Adipocyte (in vitro differentiated cells): ENCODE data around the gene PRSS21.

Experiments used
- DNase-seq: peaks from one replicate; pipeline ENCODE4 v3.0.0-alpha.2; 2015; ENCODE audit warnings: low read depth
- H3K27me3 ChIP-seq: replicated peaks from 2 replicates; pipeline ENCODE4 v1.7.0; 2013; ENCODE audit warnings: mild to moderate bottlenecking, low read length, moderate library complexity; ENCODE audit not compliant: control insufficient read depth, insufficient read depth
- H3K36me3 ChIP-seq: 2 replicates; pipeline ENCODE4 v1.7.0; 2013; ENCODE audit warnings: low read length, mild to moderate bottlenecking, moderate library complexity; ENCODE audit not compliant: control insufficient read depth, insufficient read depth, severe bottlenecking
- H3K4me1 ChIP-seq: 2 replicates; pipeline ENCODE4 v1.7.0; 2013; ENCODE audit warnings: mild to moderate bottlenecking, low read length, moderate library complexity; ENCODE audit not compliant: control insufficient read depth, insufficient read depth
- H3K4me3 ChIP-seq: 2 replicates; pipeline ENCODE4 v1.7.0; 2013; ENCODE audit warnings: mild to moderate bottlenecking, low read length, moderate library complexity
- H3K9ac ChIP-seq: 2 replicates; pipeline ENCODE4 v1.7.0; 2013; ENCODE audit warnings: mild to moderate bottlenecking, low read length, moderate library complexity
- H3K9me3 ChIP-seq: 2 replicates; pipeline ENCODE4 v1.7.0; 2013; ENCODE audit warnings: mild to moderate bottlenecking, low read length, moderate library complexity; ENCODE audit not compliant: control insufficient read depth

PRSS21 gene

DNA sequence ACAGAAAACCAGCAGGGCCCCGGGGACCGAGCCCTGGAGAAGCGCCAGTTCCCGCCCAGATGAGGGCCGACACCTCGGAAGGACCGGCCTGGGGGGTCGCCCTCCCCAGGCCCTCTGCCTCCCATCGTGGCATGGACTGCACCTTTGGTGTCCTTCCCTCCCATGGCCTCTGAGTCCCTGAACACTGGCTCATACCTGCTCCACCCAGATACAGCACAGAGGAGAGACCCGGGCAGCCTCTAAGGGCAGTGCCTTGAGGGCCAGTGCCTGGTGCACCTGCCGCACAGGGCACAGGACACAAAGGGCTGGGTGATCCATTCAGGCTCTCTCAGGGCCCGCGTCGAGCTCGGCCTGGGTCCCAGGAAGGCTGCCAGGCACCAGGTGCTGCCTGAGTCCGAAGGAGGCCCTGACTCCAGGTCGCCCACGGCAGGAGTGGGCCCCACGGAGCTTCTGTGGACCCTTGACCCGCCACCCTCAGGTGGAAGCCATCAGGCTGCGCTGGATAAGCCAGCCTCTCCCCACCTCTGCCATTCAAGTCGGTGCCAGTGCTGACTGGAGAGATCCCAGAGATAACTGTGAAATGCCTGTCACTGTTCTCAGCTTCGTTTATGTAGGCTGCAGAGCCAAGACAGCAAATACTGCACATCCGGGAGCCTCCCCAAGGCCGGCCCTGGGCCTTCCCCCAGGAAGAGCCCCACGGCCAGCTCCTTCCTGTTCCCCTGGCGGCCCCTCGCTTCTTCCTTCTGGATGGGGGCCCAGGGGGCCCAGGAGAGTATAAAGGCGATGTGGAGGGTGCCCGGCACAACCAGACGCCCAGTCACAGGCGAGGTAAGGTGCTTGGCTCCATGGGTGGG, 12.7 kb downstream of the PRSS21 start, which contains the start of gene ZG16B:
Gene ZG16B, plus strand, starts transcription at position 803 of the 854 bp plus-strand sequence. CDS start 139 bp downstream, outside the sequence.
- Histone ChIP-seq H3K9ac (no peak within 1 kb of the TSS), H3K27me3 (peaks cover 63% of the 10 kb centered on the region), H3K4me3 (no peak within 1 kb of the TSS), H3K36me3 (no peaks in the 10 kb centered on the region), H3K9me3 (no peaks in the 10 kb centered on the region), H3K4me1 (no peaks in the 10 kb centered on the region)
- DNase-seq = no peak

DNA sequence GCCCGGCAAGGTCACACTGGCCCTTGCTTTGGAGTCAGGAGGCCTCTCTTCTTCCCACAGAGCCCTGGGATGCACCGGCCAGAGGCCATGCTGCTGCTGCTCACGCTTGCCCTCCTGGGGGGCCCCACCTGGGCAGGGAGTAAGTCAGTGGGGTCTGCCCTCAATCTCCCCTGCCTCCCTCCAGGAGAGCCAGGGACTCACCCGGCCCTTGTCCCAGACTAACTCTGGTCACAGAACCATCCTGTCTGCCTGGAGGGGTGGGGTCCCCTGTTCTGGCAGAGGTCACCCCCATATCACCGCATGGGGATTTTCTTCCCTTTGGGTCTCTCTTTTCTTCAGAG, 13.3 kb downstream of the PRSS21 start:
- no peak overlapping the region for H3K9ac ChIP-seq
- peaks cover 62% of the 10 kb centered on the region for H3K27me3 ChIP-seq
- H3K9me3 ChIP-seq = no peaks in the 10 kb centered on the region
- DNase-seq = no peak
- H3K4me3 ChIP-seq = no peak overlapping the region
- H3K4me1 ChIP-seq = peaks cover under 1% of the 10 kb centered on the region
- no peaks in the 10 kb centered on the region for H3K36me3 ChIP-seq

DNA sequence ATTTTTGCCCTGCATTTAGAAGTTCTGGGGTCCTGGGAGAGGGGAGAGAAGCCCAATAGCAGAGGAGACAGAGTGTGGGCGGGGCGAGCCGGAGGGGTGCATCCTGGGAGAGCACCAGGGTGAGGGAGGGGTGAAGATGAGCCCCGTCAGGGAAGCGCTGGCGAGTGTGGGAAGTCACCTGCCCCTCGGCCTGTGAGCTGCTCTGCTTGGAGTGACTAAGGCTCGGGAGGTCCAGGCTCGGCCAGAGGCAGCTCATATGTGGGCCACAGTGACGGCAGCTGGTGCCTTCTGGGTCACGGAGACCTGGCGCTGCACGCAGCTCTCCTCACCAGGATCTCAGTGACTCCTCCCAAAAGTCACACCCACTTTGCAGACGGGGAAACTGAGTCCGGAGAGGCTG, 14.2 kb downstream of the PRSS21 start:
- no peak overlapping the region for H3K4me3 ChIP-seq
- peaks cover 4% of the 10 kb centered on the region for H3K4me1 ChIP-seq
- no peaks in the 10 kb centered on the region for H3K36me3 ChIP-seq
- H3K9me3 ChIP-seq = no peaks in the 10 kb centered on the region
- H3K9ac ChIP-seq = no peak overlapping the region
- no peak for DNase-seq
- peaks cover 53% of the 10 kb centered on the region for H3K27me3 ChIP-seq

DNA sequence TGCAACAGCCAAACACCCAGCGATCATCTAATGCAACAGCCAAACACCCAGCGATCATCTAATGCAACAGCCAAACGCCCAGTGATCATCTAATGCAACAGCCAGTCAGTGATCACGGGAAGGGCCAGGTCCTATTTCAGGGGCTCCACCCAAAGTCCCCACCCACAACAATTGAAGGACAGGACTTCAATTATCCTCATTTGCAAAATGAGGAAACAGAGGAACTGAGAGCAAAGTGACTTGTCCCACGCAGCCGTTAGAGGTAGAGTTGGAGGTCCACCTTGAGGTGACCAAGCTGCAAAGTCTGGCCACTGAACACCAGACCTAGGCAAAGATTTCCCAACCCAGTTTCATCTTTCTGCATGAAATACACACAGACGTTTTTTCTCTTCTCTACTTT, 16.7 kb downstream of the PRSS21 start:
- H3K9me3 ChIP-seq = no peaks in the 10 kb centered on the region

DNA sequence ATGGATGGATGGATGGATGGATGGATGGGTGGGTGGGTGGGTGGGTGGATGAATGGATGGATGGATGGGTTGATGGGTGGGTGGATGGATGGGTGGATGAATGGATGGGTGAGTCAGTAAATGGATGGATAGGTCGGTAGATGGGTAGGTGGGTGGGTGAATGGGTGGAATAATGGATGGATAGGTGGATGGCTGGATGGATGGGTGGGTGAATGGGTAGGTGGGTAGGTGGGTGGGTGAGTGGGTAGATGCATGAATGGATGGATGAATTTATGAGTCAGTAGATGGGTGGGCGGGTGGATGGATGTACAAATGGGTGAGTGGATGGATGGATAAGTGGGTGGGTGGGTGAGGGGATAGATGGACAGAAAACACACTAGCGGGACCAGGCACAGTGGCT, 17.9 kb downstream of the PRSS21 start:
- Histone ChIP-seq H3K9me3 (no peaks in the 10 kb centered on the region), H3K4me1 (peaks cover 9% of the 10 kb centered on the region), H3K27me3 (peaks cover 25% of the 10 kb centered on the region), H3K36me3 (no peaks in the 10 kb centered on the region), H3K4me3 (no peak overlapping the region), H3K9ac (no peak overlapping the region)
- DNase-seq = no peak

More for the DNA sequence above, 16.7 kb downstream of the PRSS21 start:
- H3K36me3 ChIP-seq = no peaks in the 10 kb centered on the region
- peaks cover 31% of the 10 kb centered on the region for H3K27me3 ChIP-seq
- H3K4me3 ChIP-seq = no peak overlapping the region
- H3K4me1 ChIP-seq = peaks cover 4% of the 10 kb centered on the region
- no peak overlapping the region for H3K9ac ChIP-seq
- DNase-seq = no peak

DNA sequence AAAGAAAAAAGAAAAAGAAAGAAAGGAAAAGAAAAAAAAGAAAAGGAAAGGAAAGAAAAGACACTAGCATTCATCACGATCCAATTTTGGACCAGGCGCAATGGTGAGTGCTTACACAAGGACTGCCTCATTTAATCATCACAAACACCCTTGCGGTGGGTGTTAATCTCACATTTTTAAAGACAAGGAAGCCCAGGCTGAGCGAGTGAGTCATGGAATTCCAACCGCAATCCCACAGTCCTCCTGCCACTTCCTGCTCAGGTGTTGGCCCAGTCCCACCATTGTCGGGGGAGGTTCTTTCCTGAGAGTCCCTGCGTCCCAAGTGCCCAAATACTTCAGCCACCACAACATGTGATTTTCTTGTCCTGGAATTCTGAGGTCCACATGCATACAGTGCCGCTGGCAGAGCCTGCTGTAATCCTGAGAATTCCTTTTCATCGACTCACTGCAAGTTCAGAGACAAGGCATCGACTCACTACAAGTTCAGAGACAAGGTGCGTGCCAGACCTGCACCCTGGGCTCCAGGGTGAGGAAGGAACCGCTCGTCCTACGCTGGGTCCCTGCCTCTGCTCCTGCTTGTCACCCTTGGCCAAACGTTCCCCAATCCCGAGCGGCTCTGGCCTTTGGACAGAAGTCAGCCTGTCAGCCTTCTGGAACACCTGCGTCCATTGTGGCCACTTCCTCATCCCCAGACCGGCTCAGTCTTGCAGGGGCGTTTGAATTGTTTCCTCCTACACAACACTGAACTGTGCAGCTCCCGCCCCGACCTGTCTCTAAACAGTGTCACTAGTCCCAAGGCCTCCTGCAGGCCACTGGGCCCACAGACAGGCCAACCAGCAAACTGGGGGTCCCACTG, 18.8 kb downstream of the PRSS21 start:
- H3K27me3 ChIP-seq = peaks cover 22% of the 10 kb centered on the region
- no peaks in the 10 kb centered on the region for H3K36me3 ChIP-seq
- DNase-seq = peak; percentile 79
- H3K4me3 ChIP-seq = no peak overlapping the region
- H3K9me3 ChIP-seq = no peaks in the 10 kb centered on the region
- H3K4me1 ChIP-seq = peaks cover 9% of the 10 kb centered on the region
- no peak overlapping the region for H3K9ac ChIP-seq

DNA sequence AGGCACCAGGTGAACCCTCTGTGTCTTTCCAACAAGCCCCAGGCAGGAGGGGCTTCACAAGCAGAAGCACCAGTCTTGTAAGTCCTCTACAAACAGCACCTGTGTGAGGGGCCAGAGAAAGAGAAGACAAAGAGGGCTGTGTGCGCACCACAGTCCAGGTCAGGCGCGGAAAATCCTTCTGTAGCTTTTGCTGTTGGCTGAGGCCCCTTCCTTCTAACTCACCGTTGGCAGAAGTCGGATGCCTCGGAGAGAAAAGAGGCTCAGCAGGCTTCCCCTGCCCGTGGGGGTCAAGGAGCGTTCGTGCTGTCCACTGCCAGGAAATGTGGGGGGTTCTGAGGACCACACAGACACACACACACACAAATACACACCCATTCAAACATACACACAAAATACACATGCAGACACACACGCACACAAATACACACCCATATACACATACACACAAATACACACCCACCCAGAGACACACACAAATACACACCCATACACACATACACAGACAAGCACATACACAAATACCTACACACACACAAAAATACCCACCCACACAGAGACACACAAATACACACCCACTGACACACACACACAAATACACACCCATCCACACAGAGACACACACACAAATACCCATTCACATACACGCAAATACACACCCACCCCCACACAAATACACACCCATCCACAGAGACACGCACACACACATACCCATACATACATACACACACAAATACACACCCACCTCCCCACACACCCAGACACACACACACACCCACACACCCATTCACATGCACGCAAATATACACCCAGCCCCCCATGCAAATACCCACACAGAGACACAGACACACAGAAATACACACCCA, 19.8 kb downstream of the PRSS21 start:
- Histone ChIP-seq H3K9ac (no peak overlapping the region), H3K27me3 (peaks cover 12% of the 10 kb centered on the region), H3K9me3 (no peaks in the 10 kb centered on the region), H3K36me3 (no peaks in the 10 kb centered on the region), H3K4me3 (no peak overlapping the region), H3K4me1 (peaks cover 9% of the 10 kb centered on the region)
- DNase-seq = no peak

DNA sequence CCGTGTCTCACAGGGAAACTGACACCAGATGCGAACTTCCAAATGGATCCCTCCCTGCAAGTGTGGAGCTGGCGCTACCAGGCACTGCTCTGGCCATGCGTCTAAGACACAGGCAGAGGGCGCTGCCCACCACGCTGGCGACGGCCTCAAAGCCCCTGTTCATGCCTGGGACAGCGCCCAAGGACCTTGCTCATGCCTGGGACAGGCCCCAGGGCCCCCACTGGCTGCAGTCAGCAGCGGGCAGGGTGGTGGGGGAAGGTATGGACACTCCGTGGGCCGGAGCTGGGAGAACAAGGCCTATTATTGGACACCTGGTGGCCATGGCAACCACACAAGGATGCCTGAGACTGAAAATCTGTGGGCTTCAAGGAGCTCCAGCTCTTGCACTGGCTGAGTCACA, 21.9 kb downstream of the PRSS21 start:
- Histone ChIP-seq H3K4me3 (no peak overlapping the region), H3K27me3 (no peaks in the 10 kb centered on the region), H3K36me3 (no peaks in the 10 kb centered on the region), H3K9me3 (no peaks in the 10 kb centered on the region), H3K9ac (peak overlapping the region; percentile 19), H3K4me1 (peaks cover 9% of the 10 kb centered on the region)
- peak; percentile 83 for DNase-seq

DNA sequence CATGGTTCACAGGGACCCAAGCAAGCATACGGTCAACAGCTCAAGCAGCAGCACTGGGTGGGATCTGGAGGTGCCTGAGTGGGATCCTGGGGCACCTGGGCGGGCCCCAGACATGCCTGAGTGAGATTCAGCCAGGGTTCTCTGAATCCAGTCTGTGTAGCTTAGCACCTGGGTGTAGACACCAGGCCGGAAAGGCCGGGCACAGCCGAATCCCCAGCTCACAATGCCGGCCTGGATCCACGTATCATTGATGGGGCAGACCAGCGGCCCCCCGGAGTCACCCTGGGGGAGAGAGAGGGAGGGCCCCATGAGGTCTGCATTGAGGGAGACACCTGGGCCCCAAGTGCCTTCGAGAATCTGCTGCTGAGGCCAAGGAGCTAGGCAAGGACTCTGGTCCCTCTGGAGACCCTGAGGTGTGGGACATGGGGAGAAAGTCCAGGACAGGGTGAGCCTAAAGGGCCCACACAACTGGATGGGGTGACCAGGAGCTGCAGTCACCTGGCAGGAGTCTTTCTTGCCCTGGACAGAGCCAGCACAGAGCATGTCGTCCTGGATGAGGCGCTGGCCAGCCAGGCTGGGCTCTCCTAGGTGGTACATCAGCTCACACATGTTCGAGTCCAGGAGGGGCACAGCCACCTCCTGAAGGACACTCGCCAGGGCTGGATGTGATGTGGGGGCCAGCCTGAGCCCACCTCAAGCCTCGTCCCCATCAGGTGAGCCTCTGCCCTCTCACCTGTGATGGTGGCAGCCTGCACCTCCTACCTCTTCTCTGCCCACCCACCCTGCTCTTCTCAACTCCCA, 22.8 kb downstream of the PRSS21 start:
- Histone ChIP-seq H3K9ac (peak overlapping the region; percentile 19), H3K9me3 (no peaks in the 10 kb centered on the region), H3K36me3 (no peaks in the 10 kb centered on the region), H3K4me1 (peaks cover 9% of the 10 kb centered on the region), H3K27me3 (no peaks in the 10 kb centered on the region), H3K4me3 (no peak overlapping the region)
- no peak for DNase-seq

DNA sequence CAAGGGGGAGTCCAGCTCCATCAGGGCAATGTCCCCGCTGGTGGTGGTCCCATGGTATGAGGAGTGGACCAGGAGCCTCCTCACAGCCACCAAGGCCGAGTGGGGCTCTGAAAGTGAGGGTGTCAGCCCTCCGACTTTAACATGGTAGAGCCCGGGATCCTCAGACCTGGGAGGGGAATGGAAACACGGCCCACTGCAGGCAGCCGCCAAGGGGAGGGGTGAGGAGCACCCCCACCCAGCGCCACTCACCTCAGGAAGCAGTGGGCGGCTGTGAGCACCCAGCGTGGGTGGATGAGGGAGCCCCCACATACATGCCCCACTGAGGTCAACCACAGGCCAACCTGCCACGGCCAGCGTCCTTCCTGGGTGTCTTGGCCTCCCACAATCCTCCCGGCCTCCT, 23.9 kb downstream of the PRSS21 start:
- H3K4me3 ChIP-seq = no peak overlapping the region
- no peak for DNase-seq
- H3K9ac ChIP-seq = no peak overlapping the region
- peaks cover 5% of the 10 kb centered on the region for H3K4me1 ChIP-seq
- no peaks in the 10 kb centered on the region for H3K36me3 ChIP-seq
- H3K9me3 ChIP-seq = no peaks in the 10 kb centered on the region
- no peaks in the 10 kb centered on the region for H3K27me3 ChIP-seq
